Globus pallidus (tissue), 1 donor: ENCODE data around the gene MLST8.
"Not testable (repeated sequence)": the region's sequence is repeated elsewhere in the genome, so short reads cannot be mapped to it uniquely, and the experiment has no call there.

Experiments used
- DNase-seq: peaks from one replicate; pipeline ENCODE4 v3.0.0-alpha.2; 2015; ENCODE audit warnings: low spot score

Gene MLST8

GRCh38 chr16:2246301-2246885 lies 41.1 kb downstream of the MLST8 start:
- DNase-seq: no peak

- DNase-seq: no peak
Measured at GRCh38 chr16:2250652-2251295, 45.5 kb downstream of the MLST8 start.

- peak; percentile 95 for DNase-seq
Measured at GRCh38 chr16:2251296-2252111, 46.2 kb downstream of the MLST8 start, which contains the start of gene ECI1. ECI1 (minus strand) TSS chr16:2251587; CDS start chr16:2251566, 21 bp downstream.

- no peak for DNase-seq
Measured at GRCh38 chr16:2252806-2253148, 47.5 kb downstream of the MLST8 start.

- DNase-seq: no peak
Measured at GRCh38 chr16:2253293-2253692, 48.0 kb downstream of the MLST8 start.

GRCh38 chr16:2256531-2257140 lies 51.4 kb downstream of the MLST8 start:
- no peak for DNase-seq

- no peak for DNase-seq
Measured at GRCh38 chr16:2257726-2258125, 52.5 kb downstream of the MLST8 start.

GRCh38 chr16:2258530-2258929 lies 53.3 kb downstream of the MLST8 start:
- DNase-seq: not testable (repeated sequence)
